ENCODE results near the gene KIAA1328.

The KIAA1328 gene

GRCh38 chr18:37175727-37176620, 347.0 kb downstream of the KIAA1328 start:
- Histone ChIP-seq H3K4me3 (replicated peaks; ENCODE audit: insufficient read depth, low read length) (no peak overlapping the region), H3K27me3 (ENCODE audit: insufficient read depth, poor library complexity, severe bottlenecking) (no peaks in the 10 kb centered on the region), H3K27ac (replicated peaks) (no peak overlapping the region)
- TF ChIP-seq CTCF (IDR thresholded peaks at IDR 0.05; ENCODE audit: insufficient read depth, low read length), result no peak
- no peak for TF ChIP-seq REST (IDR thresholded peaks at IDR 0.05; ENCODE audit: insufficient replicate concordance, low read depth)
- TF ChIP-seq POLR2AphosphoS5 (IDR thresholded peaks at IDR 0.05; ENCODE audit: low read depth), result no peak
- TF ChIP-seq SPI1 (IDR thresholded peaks at IDR 0.05; ENCODE audit: borderline replicate concordance, low read depth), result no peak
- no peak for TF ChIP-seq GABPA (IDR thresholded peaks at IDR 0.05; ENCODE audit: low read depth)
- no peak for DNase-seq (ENCODE audit: low read depth in 1 of 2, low spot score in 1 of 2)

GRCh38 chr18:37176621-37176934, 347.7 kb downstream of the KIAA1328 start:
- no peak for DNase-seq (ENCODE audit: low read depth in 1 of 2, low spot score in 1 of 2)
- Histone ChIP-seq H3K27me3 (ENCODE audit: insufficient read depth, poor library complexity, severe bottlenecking) (no peaks in the 10 kb centered on the region), H3K27ac (replicated peaks) (no peak overlapping the region), H3K4me3 (replicated peaks; ENCODE audit: insufficient read depth, low read length) (no peak overlapping the region)
- TF ChIP-seq SPI1 (IDR thresholded peaks at IDR 0.05; ENCODE audit: borderline replicate concordance, low read depth), result no peak
- no peak for TF ChIP-seq GABPA (IDR thresholded peaks at IDR 0.05; ENCODE audit: low read depth)
- TF ChIP-seq CTCF (IDR thresholded peaks at IDR 0.05; ENCODE audit: insufficient read depth, low read length), result no peak
- no peak for TF ChIP-seq REST (IDR thresholded peaks at IDR 0.05; ENCODE audit: insufficient replicate concordance, low read depth)
- TF ChIP-seq POLR2AphosphoS5 (IDR thresholded peaks at IDR 0.05; ENCODE audit: low read depth), result no peak

- Histone ChIP-seq H3K4me3 (replicated peaks; ENCODE audit: insufficient read depth, low read length) (no peak overlapping the region), H3K27ac (replicated peaks) (no peak overlapping the region), H3K27me3 (ENCODE audit: insufficient read depth, poor library complexity, severe bottlenecking) (no peaks in the 10 kb centered on the region)
- TF ChIP-seq CTCF (IDR thresholded peaks at IDR 0.05; ENCODE audit: insufficient read depth, low read length), result no peak
- no peak for TF ChIP-seq SPI1 (IDR thresholded peaks at IDR 0.05; ENCODE audit: borderline replicate concordance, low read depth)
- no peak for TF ChIP-seq POLR2AphosphoS5 (IDR thresholded peaks at IDR 0.05; ENCODE audit: low read depth)
- TF ChIP-seq GABPA (IDR thresholded peaks at IDR 0.05; ENCODE audit: low read depth), result no peak
- no peak for TF ChIP-seq REST (IDR thresholded peaks at IDR 0.05; ENCODE audit: insufficient replicate concordance, low read depth)
- no peak for DNase-seq (ENCODE audit: low read depth in 1 of 2, low spot score in 1 of 2)
Observed at GRCh38 chr18:37179384-37179783, 350.5 kb downstream of the KIAA1328 start.
